Keratinocyte (primary cell): ENCODE results near the gene TOMM40. TPM values are rescaled to one million over a fixed set of nuclear protein-coding genes. Genes with fewer than 3 reads are reported as not detected.

ENCODE experiments used
- DNase-seq: peaks from one replicate; pipeline ENCODE4 v3.0.0-alpha.2; 2011; ENCODE audit warnings: low read depth, missing footprints, low spot score
- FAIRE-seq: peaks from 2 replicates; lab custom pipeline; 2011; peaks lifted over from hg19 to GRCh38; lab: Jason Lieb, UNC
- H2AFZ ChIP-seq: 2 replicates; pipeline ENCODE4 v1.6.0; 2012; ENCODE audit warnings: low read length, control low read depth, inconsistent platforms; ENCODE audit not compliant: control insufficient read depth
- H3K27ac ChIP-seq: 2 replicates; pipeline ENCODE4 v1.5.1; 2011; ENCODE audit warnings: low read length; ENCODE audit not compliant: control insufficient read depth, insufficient read depth
- H3K27me3 ChIP-seq: 3 replicates; pipeline ENCODE4 v1.6.0; 2011; ENCODE audit warnings: low read length; ENCODE audit not compliant: control insufficient read depth, insufficient read depth; ENCODE audit errors: extremely low read depth
- H3K36me3 ChIP-seq, 2 experiments: 2 replicates in 1 of 2; 3 replicates in 1 of 2; pipeline ENCODE4 v1.5.1; 2011; ENCODE audit warnings: low read length in 2 of 2, mild to moderate bottlenecking in 1 of 2; ENCODE audit not compliant: control insufficient read depth in 2 of 2, insufficient read depth in 2 of 2; ENCODE audit errors: extremely low read depth in 1 of 2
- H3K4me1 ChIP-seq: 3 replicates; pipeline ENCODE4 v1.5.1; 2011; ENCODE audit warnings: low read length; ENCODE audit not compliant: control insufficient read depth, insufficient read depth; ENCODE audit errors: extremely low read depth
- H3K4me2 ChIP-seq: 3 replicates; pipeline ENCODE4 v1.6.0; 2011; ENCODE audit warnings: low read depth, low read length; ENCODE audit not compliant: control insufficient read depth, insufficient read depth; ENCODE audit errors: extremely low read depth
- H3K4me3 ChIP-seq, 3 experiments: fragments of 200-600 bp in 1 of 3; sonication (generic) in 1 of 3; 2 replicates in 2 of 3; 3 replicates in 1 of 3; pipeline ENCODE4 v1.5.1; 2011 to 2016; ENCODE audit warnings: low read length in 3 of 3, mild to moderate bottlenecking in 3 of 3, control low read depth in 2 of 3, inconsistent platforms in 1 of 3, low read depth in 1 of 3, mixed read lengths in 1 of 3, mixed run types in 1 of 3, moderate library complexity in 1 of 3; ENCODE audit not compliant: control insufficient read depth in 2 of 3, insufficient read depth in 2 of 3; ENCODE audit errors: extremely low read depth in 1 of 3
- H3K79me2 ChIP-seq: 2 replicates; pipeline ENCODE4 v1.6.0; 2012; ENCODE audit warnings: low read length; ENCODE audit not compliant: control insufficient read depth, insufficient read depth
- H3K9ac ChIP-seq: 3 replicates; pipeline ENCODE4 v1.6.0; 2011; ENCODE audit warnings: low read length; ENCODE audit not compliant: control insufficient read depth, insufficient read depth; ENCODE audit errors: extremely low read depth
- H3K9me1 ChIP-seq: 3 replicates; pipeline ENCODE4 v1.6.0; 2011; ENCODE audit warnings: low read length; ENCODE audit not compliant: control insufficient read depth, insufficient read depth; ENCODE audit errors: extremely low read depth
- H3K9me3 ChIP-seq: 2 replicates; pipeline ENCODE4 v1.5.1; 2012; ENCODE audit warnings: low read depth, low read length; ENCODE audit not compliant: control insufficient read depth
- H4K20me1 ChIP-seq: 3 replicates; pipeline ENCODE4 v1.6.0; 2011; ENCODE audit warnings: low read length; ENCODE audit not compliant: control insufficient read depth, insufficient read depth; ENCODE audit errors: extremely low read depth
- CTCF ChIP-seq, 3 experiments: IDR thresholded peaks in 1 of 3; conservative IDR thresholded peaks in 1 of 3; optimal IDR thresholded peaks in 1 of 3; 2 replicates in 2 of 3; 3 replicates in 1 of 3; pipeline versions ENCODE3 to v1.5.1; 2011; ENCODE audit warnings: low read length in 3 of 3, mild to moderate bottlenecking in 3 of 3, moderate library complexity in 2 of 3, control low read depth in 1 of 3, inconsistent platforms in 1 of 3; ENCODE audit not compliant: insufficient read depth in 2 of 3; ENCODE audit errors: extremely low read depth in 1 of 3
- EZH2 ChIP-seq: IDR thresholded peaks from one replicate; pipeline ENCODE4 v1.6.1; 2012; ENCODE audit warnings: inconsistent platforms, mild to moderate bottlenecking, low read length, moderate library complexity
- dilution Hi-C: fragments of 300-500 bp; cut with MboI; formaldehyde crosslinking; loops from one replicate; pipeline ENCODE4 v1.7.0; 2020; ENCODE audit warnings: low sequenced_read_pairs; ENCODE audit not compliant: extremely low pct_ligation_motif_present
- polyA plus RNA-seq, 5 experiments: library from polyadenylated mRNA; depleted of rRNA in 3 of 5; stranded (reverse) in 3 of 5; stranded (forward) in 1 of 5; unstranded in 1 of 5; fragments of >200 nt; gene quantifications; 1 replicate in 1 of 5; 2 replicates in 3 of 5; 3 replicates in 1 of 5; pipeline versions ENCODE4 v1.2.1 to v1.2.3, GENCODE V29; 2011 to 2012; ENCODE audit warnings: missing spikeins in 2 of 5, low read depth in 1 of 5, low replicate concordance in 1 of 5

TOMM40 gene
- polyA plus RNA-seq, 1 donor (not counting 4 experiments of a cell fraction or from before 2014, with no cell fraction given), result 46.9 TPM

GRCh38 chr19:44863990-44864389, 27.1 kb upstream of the TOMM40 start:
- Histone ChIP-seq H3K4me2 (no peak overlapping the region), H3K9ac (no peak overlapping the region), H3K27ac (no peak overlapping the region), H4K20me1 (no peaks in the 10 kb centered on the region), H3K36me3 (peaks cover 5 to 9% of the 10 kb centered on the region in 2 experiments), H3K27me3 (no peaks in the 10 kb centered on the region), H3K9me3 (no peaks in the 10 kb centered on the region), H3K79me2 (peaks cover 4% of the 10 kb centered on the region), H3K9me1 (no peaks in the 10 kb centered on the region), H2AFZ (no peak overlapping the region), H3K4me3 (no peak overlapping the region), H3K4me1 (no peaks in the 10 kb centered on the region)
- FAIRE-seq, result no peak
- no peak for DNase-seq
- dilution Hi-C loops, result no loop called here
- TF ChIP-seq CTCF (optimal IDR thresholded peaks at IDR 0.05 in 1 of 3, IDR thresholded peaks at IDR 0.05 in 1 of 3, conservative IDR thresholded peaks at IDR 0.05 in 1 of 3; ENCODE audit: extremely low read depth in 1 of 3, insufficient read depth in 2 of 3, low read length in 3 of 3), result no peak
- no peak for TF ChIP-seq EZH2

GRCh38 chr19:44865196-44865767, 25.8 kb upstream of the TOMM40 start:
- Histone ChIP-seq H3K79me2 (no peaks in the 10 kb centered on the region), H3K4me2 (no peak overlapping the region)

More at GRCh38 chr19:44865196-44865767, 25.8 kb upstream of the TOMM40 start:
- no peaks in the 10 kb centered on the region for H3K9me1 ChIP-seq
- no peaks in the 10 kb centered on the region for H4K20me1 ChIP-seq
- DNase-seq (no peak), FAIRE-seq (no peak)
- dilution Hi-C loops, result no loop called here
- no peak overlapping the region for H2AFZ ChIP-seq
- no peaks in the 10 kb centered on the region for H3K27me3 ChIP-seq
- H3K9ac ChIP-seq, result no peak overlapping the region
- no peaks in the 10 kb centered on the region for H3K4me1 ChIP-seq
- H3K36me3 ChIP-seq, result peaks cover 5 to 9% of the 10 kb centered on the region in 2 experiments
- H3K4me3 ChIP-seq, result no peak overlapping the region
- H3K27ac ChIP-seq, result no peak overlapping the region
- TF ChIP-seq EZH2, result no peak
- no peak for TF ChIP-seq CTCF (optimal IDR thresholded peaks at IDR 0.05 in 1 of 3, IDR thresholded peaks at IDR 0.05 in 1 of 3, conservative IDR thresholded peaks at IDR 0.05 in 1 of 3; ENCODE audit: extremely low read depth in 1 of 3, insufficient read depth in 2 of 3, low read length in 3 of 3)
- H3K9me3 ChIP-seq, result no peaks in the 10 kb centered on the region
